Endodermal cell (in vitro differentiated cells): ENCODE data around the gene CABLES2. TPM values are rescaled to one million over a fixed set of nuclear protein-coding genes. Genes with fewer than 3 reads are reported as not detected.

Experiments used
- DNase-seq: peaks from one replicate; pipeline ENCODE4 v3.0.0-alpha.2; 2017
- H3K27ac ChIP-seq: 2 replicates; pipeline ENCODE4 v1.5.1; 2013; ENCODE audit warnings: mild to moderate bottlenecking, low read depth, low read length, moderate library complexity
- H3K27me3 ChIP-seq: 2 replicates; pipeline ENCODE4 v1.6.1; 2013; ENCODE audit warnings: mild to moderate bottlenecking, low read length, moderate library complexity; ENCODE audit not compliant: insufficient read depth, control insufficient read depth, poor library complexity, severe bottlenecking
- H3K36me3 ChIP-seq: 2 replicates; pipeline ENCODE4 v1.7.0; 2013; ENCODE audit warnings: mild to moderate bottlenecking, low read length, moderate library complexity; ENCODE audit not compliant: control insufficient read depth, insufficient read depth
- H3K4me1 ChIP-seq: one replicate; pipeline ENCODE4 v1.7.0; 2013; ENCODE audit warnings: low read length; ENCODE audit not compliant: control insufficient read depth, insufficient read depth
- H3K4me3 ChIP-seq: 2 replicates; pipeline ENCODE4 v1.5.1; 2013; ENCODE audit warnings: mild to moderate bottlenecking, low read length, moderate library complexity
- H3K9ac ChIP-seq: 2 replicates; pipeline ENCODE4 v1.6.1; 2013; ENCODE audit warnings: mild to moderate bottlenecking, low read length, moderate library complexity; ENCODE audit not compliant: poor library complexity, severe bottlenecking; ENCODE audit errors: extremely low read depth
- H3K9me3 ChIP-seq: 2 replicates; pipeline ENCODE4 v1.6.1; 2013; ENCODE audit warnings: mild to moderate bottlenecking, low read length, moderate library complexity; ENCODE audit not compliant: control insufficient read depth
- H3K27ac Mint-ChIP-seq: 2 replicates; pipeline ENCODE4 v1.8.0; 2020; ENCODE audit warnings: mixed read lengths
- H3K27me3 Mint-ChIP-seq: 2 replicates; pipeline ENCODE4 v1.8.0; 2021; ENCODE audit warnings: mild to moderate bottlenecking, mixed read lengths; ENCODE audit not compliant: insufficient read depth
- H3K36me3 Mint-ChIP-seq: 2 replicates; pipeline ENCODE4 v1.8.0; 2020; ENCODE audit warnings: low read depth, mixed read lengths
- H3K4me1 Mint-ChIP-seq: 2 replicates; pipeline ENCODE4 v1.8.0; 2020; ENCODE audit warnings: mixed read lengths
- H3K4me3 Mint-ChIP-seq: 2 replicates; pipeline ENCODE4 v1.8.0; 2020; ENCODE audit warnings: mild to moderate bottlenecking, moderate library complexity, mixed read lengths
- H3K9me3 Mint-ChIP-seq: 2 replicates; pipeline ENCODE4 v1.8.0; 2020; ENCODE audit warnings: mild to moderate bottlenecking, mixed read lengths
- WGBS, 2 experiments: methylation state at CpG; one replicate each; pipeline versions ENCODE4 v1.1.5 to v1.1.7; 2013; ENCODE audit warnings: missing lambda C conversion rate in 2 of 2, mixed read lengths in 1 of 2; ENCODE audit not compliant: insufficient coverage in 1 of 2, insufficient read length in 1 of 2; 5-methylcytosine and 5-hydroxymethylcytosine counted together
- total RNA-seq, 2 donors: library from RNA; stranded (reverse); fragmentation: NEBNext Ultra II Directional in 1 of 2; extraction: Animal tissue kit (Norgen Biotek cat#: 25700) in 1 of 2; gene quantifications; 2 replicates in 1 of 2; 3 replicates in 1 of 2; pipeline ENCODE4 v1.2.1, GENCODE V29; 2021
- TF ChIP-seq, protein P1 (sequence below): fragments of 200-600 bp; sonication (generic); conservative IDR thresholded peaks from 2 replicates; pipeline ENCODE4 v1.5.0; 2021; ENCODE audit warnings: antibody characterized with exemption, mild to moderate bottlenecking

CABLES2 gene
- total RNA-seq, 2 donors from 2014 or later, result 10.4 to 15.6 TPM

- TF ChIP-seq, protein P1, sequence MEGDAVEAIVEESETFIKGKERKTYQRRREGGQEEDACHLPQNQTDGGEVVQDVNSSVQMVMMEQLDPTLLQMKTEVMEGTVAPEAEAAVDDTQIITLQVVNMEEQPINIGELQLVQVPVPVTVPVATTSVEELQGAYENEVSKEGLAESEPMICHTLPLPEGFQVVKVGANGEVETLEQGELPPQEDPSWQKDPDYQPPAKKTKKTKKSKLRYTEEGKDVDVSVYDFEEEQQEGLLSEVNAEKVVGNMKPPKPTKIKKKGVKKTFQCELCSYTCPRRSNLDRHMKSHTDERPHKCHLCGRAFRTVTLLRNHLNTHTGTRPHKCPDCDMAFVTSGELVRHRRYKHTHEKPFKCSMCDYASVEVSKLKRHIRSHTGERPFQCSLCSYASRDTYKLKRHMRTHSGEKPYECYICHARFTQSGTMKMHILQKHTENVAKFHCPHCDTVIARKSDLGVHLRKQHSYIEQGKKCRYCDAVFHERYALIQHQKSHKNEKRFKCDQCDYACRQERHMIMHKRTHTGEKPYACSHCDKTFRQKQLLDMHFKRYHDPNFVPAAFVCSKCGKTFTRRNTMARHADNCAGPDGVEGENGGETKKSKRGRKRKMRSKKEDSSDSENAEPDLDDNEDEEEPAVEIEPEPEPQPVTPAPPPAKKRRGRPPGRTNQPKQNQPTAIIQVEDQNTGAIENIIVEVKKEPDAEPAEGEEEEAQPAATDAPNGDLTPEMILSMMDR, result peak; percentile 92
Observed at GRCh38 chr20:62382306-62383198, 24.5 kb downstream of the CABLES2 start.

DNA sequence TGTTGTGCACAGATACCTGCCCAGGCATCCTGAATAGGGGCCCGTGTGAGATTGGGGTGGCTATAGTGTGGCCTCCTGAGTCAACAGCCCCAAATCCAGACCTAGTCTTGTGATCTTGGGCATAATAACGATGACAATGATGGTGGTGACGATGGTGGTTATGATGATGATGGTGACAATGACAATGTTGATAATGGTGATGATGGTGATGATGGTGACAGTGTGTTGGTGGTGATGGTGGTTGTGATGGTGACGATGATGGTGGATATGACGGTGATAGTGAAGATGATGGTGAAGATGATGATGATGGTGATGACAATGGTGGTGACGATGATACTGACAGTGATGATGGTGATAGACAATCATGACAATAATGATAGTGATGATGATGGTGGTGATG lies 25.2 kb downstream of the CABLES2 start:
- H3K9ac ChIP-seq, result no peak overlapping the region
- H3K36me3 Mint-ChIP-seq, result peaks cover 14% of the 10 kb centered on the region
- no peaks in the 10 kb centered on the region for H3K9me3 ChIP-seq
- no peak overlapping the region for H3K27ac Mint-ChIP-seq
- H3K4me3 ChIP-seq, result no peak overlapping the region
- no peak overlapping the region for H3K4me3 Mint-ChIP-seq
- peaks cover 18% of the 10 kb centered on the region for H3K4me1 Mint-ChIP-seq
- no peak for DNase-seq
- no peaks in the 10 kb centered on the region for H3K27me3 Mint-ChIP-seq
- peaks cover 13% of the 10 kb centered on the region for H3K36me3 ChIP-seq
- peaks cover 11% of the 10 kb centered on the region for H3K4me1 ChIP-seq
- no peak overlapping the region for H3K27ac ChIP-seq
- peaks cover 5% of the 10 kb centered on the region for H3K9me3 Mint-ChIP-seq
- H3K27me3 ChIP-seq, result no peaks in the 10 kb centered on the region
- TF ChIP-seq, protein P1, result no peak
- 90 to 94% methylated on average over 6 of the region's 6 CpGs for WGBS, 2 experiments

More at GRCh38 chr20:62382306-62383198, 24.5 kb downstream of the CABLES2 start:
- no peaks in the 10 kb centered on the region for H3K27me3 Mint-ChIP-seq
- H3K9me3 Mint-ChIP-seq, result peaks cover 5% of the 10 kb centered on the region
- H3K4me1 Mint-ChIP-seq, result peaks cover 13% of the 10 kb centered on the region
- peaks cover 13% of the 10 kb centered on the region for H3K36me3 ChIP-seq
- peak overlapping the region; percentile 74 for H3K27ac Mint-ChIP-seq
- no peak overlapping the region for H3K4me3 ChIP-seq
- H3K9me3 ChIP-seq, result no peaks in the 10 kb centered on the region
- H3K9ac ChIP-seq, result no peak overlapping the region
- 70 to 72% methylated on average over 15 to 17 of the region's 18 CpGs for WGBS, 2 experiments
- DNase-seq, result peak; percentile 98
- H3K4me1 ChIP-seq, result peaks cover 10% of the 10 kb centered on the region
- no peak overlapping the region for H3K4me3 Mint-ChIP-seq
- no peak overlapping the region for H3K27ac ChIP-seq
- H3K27me3 ChIP-seq, result no peaks in the 10 kb centered on the region
- H3K36me3 Mint-ChIP-seq, result peaks cover 16% of the 10 kb centered on the region

- Mint-ChIP-seq H3K9me3 (peaks cover 5% of the 10 kb centered on the region), H3K27me3 (no peaks in the 10 kb centered on the region), H3K36me3 (peaks cover 14% of the 10 kb centered on the region), H3K4me3 (no peak overlapping the region), H3K27ac (peak overlapping the region; percentile 79), H3K4me1 (peaks cover 18% of the 10 kb centered on the region)
- peak; percentile 53 for DNase-seq
- TF ChIP-seq, protein P1, result no peak
- Histone ChIP-seq H3K4me1 (peaks cover 15% of the 10 kb centered on the region), H3K27ac (no peak overlapping the region), H3K9ac (no peak overlapping the region), H3K36me3 (peaks cover 13% of the 10 kb centered on the region), H3K9me3 (no peaks in the 10 kb centered on the region), H3K4me3 (no peak overlapping the region), H3K27me3 (no peaks in the 10 kb centered on the region)
- WGBS, 2 experiments, result 74 to 80% methylated on average over 10 to 16 of the region's 16 CpGs
Observed at GRCh38 chr20:62381202-62381797, 25.8 kb downstream of the CABLES2 start.
